ENCODE results near the gene HK2.

HK2 gene

GRCh38 chr2:74860521-74860920 lies 26.6 kb downstream of the HK2 start:
- no peak for DNase-seq

GRCh38 chr2:74861531-74861930 lies 27.6 kb downstream of the HK2 start:
- DNase-seq, result no peak

- no peak for DNase-seq
Measured at GRCh38 chr2:74862020-74862964, 28.4 kb downstream of the HK2 start.

- DNase-seq, result no peak
Measured at GRCh38 chr2:74863802-74864248, 29.9 kb downstream of the HK2 start.

- no peak for DNase-seq
Measured at GRCh38 chr2:74864728-74865722, 31.1 kb downstream of the HK2 start.

GRCh38 chr2:74865770-74866674 lies 32.1 kb downstream of the HK2 start:
- no peak for DNase-seq

- DNase-seq, result no peak
Measured at GRCh38 chr2:74867841-74868658, 34.1 kb downstream of the HK2 start.

GRCh38 chr2:74869517-74869916 lies 35.6 kb downstream of the HK2 start:
- no peak for DNase-seq

GRCh38 chr2:74870951-74871350 lies 37.0 kb downstream of the HK2 start:
- DNase-seq, result no peak

- no peak for DNase-seq
Measured at GRCh38 chr2:74871414-74871813, 37.5 kb downstream of the HK2 start.

- no peak for DNase-seq
Measured at GRCh38 chr2:74872389-74872836, 38.5 kb downstream of the HK2 start.

- DNase-seq, result no peak
Measured at GRCh38 chr2:74873012-74873665, 39.2 kb downstream of the HK2 start.

GRCh38 chr2:74873678-74874640 lies 40.0 kb downstream of the HK2 start:
- DNase-seq, result no peak

GRCh38 chr2:74876081-74876886 lies 42.4 kb downstream of the HK2 start:
- peak in 1 of 2 experiments; percentile 60 for DNase-seq

GRCh38 chr2:74877376-74877775 lies 43.4 kb downstream of the HK2 start:
- no peak for DNase-seq

- DNase-seq, result no peak
Measured at GRCh38 chr2:74877781-74878433, 44.0 kb downstream of the HK2 start.

- DNase-seq, result no peak
Measured at GRCh38 chr2:74878551-74878950, 44.6 kb downstream of the HK2 start.

Measured in NCI-H1930 (cell line).